HEK293T (cell line): ENCODE results near the gene TMEM144.

Source experiments
- ARNT ChIP-seq: fragments of 450-650 bp; IDR thresholded peaks from 2 replicates; pipeline ENCODE4 v1.6.1; 2017; ENCODE audit warnings: mild to moderate bottlenecking
- BHLHE40 ChIP-seq: fragments of 450-650 bp; IDR thresholded peaks from 2 replicates; pipeline ENCODE4 v1.6.1; 2016; ENCODE audit warnings: mild to moderate bottlenecking, moderate library complexity, borderline replicate concordance
- ELF4 ChIP-seq: fragments of 450-650 bp; IDR thresholded peaks from 2 replicates; pipeline ENCODE4 v1.6.1; 2017; ENCODE audit warnings: antibody characterized with exemption
- FOXA1 ChIP-seq: fragments of 450-650 bp; IDR thresholded peaks from 2 replicates; pipeline ENCODE4 v1.6.1; 2016; ENCODE audit warnings: mild to moderate bottlenecking
- FOXK2 ChIP-seq: fragments of 450-650 bp; IDR thresholded peaks from 2 replicates; pipeline ENCODE4 v1.6.1; 2016; ENCODE audit warnings: mild to moderate bottlenecking
- FOXM1 ChIP-seq: fragments of 450-650 bp; IDR thresholded peaks from 2 replicates; pipeline ENCODE4 v1.6.1; 2017; ENCODE audit warnings: mild to moderate bottlenecking, borderline replicate concordance
- HDGF ChIP-seq: fragments of 450-650 bp; IDR thresholded peaks from 2 replicates; pipeline ENCODE4 v1.6.1; 2017; ENCODE audit warnings: antibody characterized with exemption, borderline replicate concordance
- SUZ12 ChIP-seq: fragments of 450-650 bp; IDR thresholded peaks from 2 replicates; pipeline ENCODE4 v1.6.1; 2016; ENCODE audit warnings: mild to moderate bottlenecking
- TARDBP ChIP-seq: fragments of 450-650 bp; IDR thresholded peaks from 2 replicates; pipeline ENCODE4 v1.6.1; 2016
- TF ChIP-seq, protein P1 (sequence below): fragments of 450-650 bp; IDR thresholded peaks from 2 replicates; pipeline ENCODE4 v1.6.1; 2016

DNA sequence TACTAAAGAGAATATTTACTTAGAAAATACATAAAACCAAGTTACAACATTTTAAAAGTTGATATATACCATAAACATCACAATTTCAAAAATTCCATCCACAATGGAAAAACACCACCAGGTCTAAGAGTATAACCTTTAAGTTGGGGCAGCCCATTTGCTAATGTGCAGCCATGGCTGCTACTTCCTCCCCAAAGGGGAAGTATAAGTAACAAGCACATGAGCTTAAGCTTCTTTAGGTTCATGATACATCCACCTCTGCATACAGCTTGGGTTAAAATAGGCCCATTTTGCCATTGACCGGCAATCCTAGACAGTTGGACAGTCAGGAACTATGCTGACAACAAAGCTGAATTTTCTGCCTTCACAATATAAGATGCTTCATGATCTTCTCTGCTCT, 20.9 kb upstream of the TMEM144 start:
- TF ChIP-seq TARDBP (no peak), ARNT (no peak), FOXK2 (no peak), FOXA1 (no peak), BHLHE40 (no peak), FOXM1 (no peak), ELF4 (no peak), SUZ12 (no peak), HDGF (no peak)
- TF ChIP-seq, protein P1, sequence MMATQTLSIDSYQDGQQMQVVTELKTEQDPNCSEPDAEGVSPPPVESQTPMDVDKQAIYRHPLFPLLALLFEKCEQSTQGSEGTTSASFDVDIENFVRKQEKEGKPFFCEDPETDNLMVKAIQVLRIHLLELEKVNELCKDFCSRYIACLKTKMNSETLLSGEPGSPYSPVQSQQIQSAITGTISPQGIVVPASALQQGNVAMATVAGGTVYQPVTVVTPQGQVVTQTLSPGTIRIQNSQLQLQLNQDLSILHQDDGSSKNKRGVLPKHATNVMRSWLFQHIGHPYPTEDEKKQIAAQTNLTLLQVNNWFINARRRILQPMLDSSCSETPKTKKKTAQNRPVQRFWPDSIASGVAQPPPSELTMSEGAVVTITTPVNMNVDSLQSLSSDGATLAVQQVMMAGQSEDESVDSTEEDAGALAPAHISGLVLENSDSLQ = no peak
